Activated T-cell treated with anti-CD3 and anti-CD28 coated beads, Interleukin-2, amount 50 U/mL, for 24 hours (primary cell): Measurements from ENCODE around the gene SCAMP1.

Source experiments
- DNase-seq: peaks from one replicate; pipeline ENCODE4 v3.0.0-alpha.2; 2020
- H3K27ac Mint-ChIP-seq: 2 replicates; pipeline ENCODE4 v1.8.0; 2020; ENCODE audit warnings: mild to moderate bottlenecking, mixed read lengths
- H3K27me3 Mint-ChIP-seq: 2 replicates; pipeline ENCODE4 v1.8.0; 2020; ENCODE audit warnings: mixed read lengths
- H3K36me3 Mint-ChIP-seq: 2 replicates; pipeline ENCODE4 v1.8.0; 2020; ENCODE audit warnings: low read depth, mixed read lengths
- H3K4me1 Mint-ChIP-seq: 2 replicates; pipeline ENCODE4 v1.8.0; 2020; ENCODE audit warnings: low read depth, mixed read lengths
- H3K4me3 Mint-ChIP-seq: 2 replicates; pipeline ENCODE4 v1.8.0; 2020; ENCODE audit warnings: mild to moderate bottlenecking, moderate library complexity, mixed read lengths
- H3K9me3 Mint-ChIP-seq: 2 replicates; pipeline ENCODE4 v1.8.0; 2020; ENCODE audit warnings: mixed read lengths

Gene SCAMP1

GRCh38 chr5:78483809-78484521 lies 123.5 kb downstream of the SCAMP1 start:
- Mint-ChIP-seq H3K36me3 (peaks cover 17% of the 10 kb centered on the region), H3K9me3 (no peaks in the 10 kb centered on the region), H3K27ac (no peak overlapping the region), H3K4me3 (no peak overlapping the region), H3K27me3 (no peaks in the 10 kb centered on the region), H3K4me1 (peaks cover 12% of the 10 kb centered on the region)
- no peak for DNase-seq

- Mint-ChIP-seq H3K36me3 (peaks cover 22% of the 10 kb centered on the region), H3K4me3 (no peak overlapping the region), H3K4me1 (peaks cover 12% of the 10 kb centered on the region), H3K27me3 (no peaks in the 10 kb centered on the region), H3K27ac (no peak overlapping the region), H3K9me3 (no peaks in the 10 kb centered on the region)
- DNase-seq: no peak
Observed at GRCh38 chr5:78486218-78486617, 125.8 kb downstream of the SCAMP1 start.

GRCh38 chr5:78487846-78488245 lies 127.4 kb downstream of the SCAMP1 start:
- H3K4me3 Mint-ChIP-seq: no peak overlapping the region
- H3K27me3 Mint-ChIP-seq: no peaks in the 10 kb centered on the region
- H3K4me1 Mint-ChIP-seq: peaks cover 10% of the 10 kb centered on the region
- H3K36me3 Mint-ChIP-seq: peaks cover 18% of the 10 kb centered on the region
- no peaks in the 10 kb centered on the region for H3K9me3 Mint-ChIP-seq
- no peak for DNase-seq
- H3K27ac Mint-ChIP-seq: no peak overlapping the region

- peaks cover 18% of the 10 kb centered on the region for H3K36me3 Mint-ChIP-seq
- no peak overlapping the region for H3K4me3 Mint-ChIP-seq
- no peaks in the 10 kb centered on the region for H3K4me1 Mint-ChIP-seq
- no peaks in the 10 kb centered on the region for H3K27me3 Mint-ChIP-seq
- H3K27ac Mint-ChIP-seq: no peak overlapping the region
- no peak for DNase-seq
- H3K9me3 Mint-ChIP-seq: no peaks in the 10 kb centered on the region
Observed at GRCh38 chr5:78490709-78491485, 130.5 kb downstream of the SCAMP1 start.

GRCh38 chr5:78492224-78492623 lies 131.8 kb downstream of the SCAMP1 start:
- no peaks in the 10 kb centered on the region for H3K9me3 Mint-ChIP-seq
- peaks cover 18% of the 10 kb centered on the region for H3K36me3 Mint-ChIP-seq
- H3K27ac Mint-ChIP-seq: no peak overlapping the region
- no peaks in the 10 kb centered on the region for H3K4me1 Mint-ChIP-seq
- no peak overlapping the region for H3K4me3 Mint-ChIP-seq
- peaks cover 7% of the 10 kb centered on the region for H3K27me3 Mint-ChIP-seq
- DNase-seq: no peak

GRCh38 chr5:78492650-78493049 lies 132.2 kb downstream of the SCAMP1 start:
- no peaks in the 10 kb centered on the region for H3K4me1 Mint-ChIP-seq
- DNase-seq: no peak
- peaks cover 17% of the 10 kb centered on the region for H3K36me3 Mint-ChIP-seq
- H3K27ac Mint-ChIP-seq: no peak overlapping the region
- H3K4me3 Mint-ChIP-seq: no peak overlapping the region
- H3K27me3 Mint-ChIP-seq: peaks cover 7% of the 10 kb centered on the region
- no peaks in the 10 kb centered on the region for H3K9me3 Mint-ChIP-seq

- Mint-ChIP-seq H3K36me3 (no peaks in the 10 kb centered on the region), H3K4me3 (no peak overlapping the region), H3K27ac (no peak overlapping the region), H3K4me1 (no peaks in the 10 kb centered on the region), H3K9me3 (no peaks in the 10 kb centered on the region), H3K27me3 (peaks cover 38% of the 10 kb centered on the region)
- DNase-seq: no peak
Observed at GRCh38 chr5:78495800-78496199, 135.4 kb downstream of the SCAMP1 start.

- H3K4me1 Mint-ChIP-seq: no peaks in the 10 kb centered on the region
- no peaks in the 10 kb centered on the region for H3K9me3 Mint-ChIP-seq
- no peak overlapping the region for H3K27ac Mint-ChIP-seq
- H3K36me3 Mint-ChIP-seq: no peaks in the 10 kb centered on the region
- DNase-seq: no peak
- peaks cover 44% of the 10 kb centered on the region for H3K27me3 Mint-ChIP-seq
- no peak overlapping the region for H3K4me3 Mint-ChIP-seq
Observed at GRCh38 chr5:78496373-78496772, 136.0 kb downstream of the SCAMP1 start.

GRCh38 chr5:78497573-78498533 lies 137.4 kb downstream of the SCAMP1 start:
- H3K27ac Mint-ChIP-seq: no peak overlapping the region
- H3K4me3 Mint-ChIP-seq: no peak overlapping the region
- no peak for DNase-seq
- H3K36me3 Mint-ChIP-seq: no peaks in the 10 kb centered on the region
- no peaks in the 10 kb centered on the region for H3K9me3 Mint-ChIP-seq
- H3K4me1 Mint-ChIP-seq: no peaks in the 10 kb centered on the region
- peaks cover 58% of the 10 kb centered on the region for H3K27me3 Mint-ChIP-seq

- Mint-ChIP-seq H3K36me3 (no peaks in the 10 kb centered on the region), H3K27me3 (peaks cover 71% of the 10 kb centered on the region), H3K27ac (no peak overlapping the region), H3K4me3 (no peak overlapping the region), H3K9me3 (no peaks in the 10 kb centered on the region), H3K4me1 (no peaks in the 10 kb centered on the region)
- DNase-seq: no peak
Observed at GRCh38 chr5:78499485-78499884, 139.1 kb downstream of the SCAMP1 start.

GRCh38 chr5:78500028-78500427 lies 139.6 kb downstream of the SCAMP1 start:
- no peak for DNase-seq
- peaks cover 75% of the 10 kb centered on the region for H3K27me3 Mint-ChIP-seq
- H3K36me3 Mint-ChIP-seq: no peaks in the 10 kb centered on the region
- H3K4me1 Mint-ChIP-seq: no peaks in the 10 kb centered on the region
- H3K9me3 Mint-ChIP-seq: no peaks in the 10 kb centered on the region
- H3K27ac Mint-ChIP-seq: no peak overlapping the region
- no peak overlapping the region for H3K4me3 Mint-ChIP-seq

GRCh38 chr5:78500871-78501270 lies 140.5 kb downstream of the SCAMP1 start:
- H3K36me3 Mint-ChIP-seq: no peaks in the 10 kb centered on the region
- no peaks in the 10 kb centered on the region for H3K9me3 Mint-ChIP-seq
- H3K27ac Mint-ChIP-seq: no peak overlapping the region
- no peak overlapping the region for H3K4me3 Mint-ChIP-seq
- no peak for DNase-seq
- H3K4me1 Mint-ChIP-seq: no peaks in the 10 kb centered on the region
- peaks cover 82% of the 10 kb centered on the region for H3K27me3 Mint-ChIP-seq

GRCh38 chr5:78501411-78502352 lies 141.3 kb downstream of the SCAMP1 start:
- no peaks in the 10 kb centered on the region for H3K4me1 Mint-ChIP-seq
- no peaks in the 10 kb centered on the region for H3K36me3 Mint-ChIP-seq
- no peak overlapping the region for H3K4me3 Mint-ChIP-seq
- H3K9me3 Mint-ChIP-seq: no peaks in the 10 kb centered on the region
- peaks cover 87% of the 10 kb centered on the region for H3K27me3 Mint-ChIP-seq
- H3K27ac Mint-ChIP-seq: no peak overlapping the region
- DNase-seq: no peak
